K562 (cell line): ENCODE results near the gene FRMD4A. TPM values are rescaled to one million over a fixed set of nuclear protein-coding genes. Genes with fewer than 3 reads are reported as not detected.

Experiments
- ARID2 ChIP-seq: fragments of 450-650 bp; IDR thresholded peaks from 2 replicates; pipeline ENCODE4 v1.6.1; 2017; ENCODE audit warnings: antibody characterized with exemption, mild to moderate bottlenecking
- CSDE1 ChIP-seq, 2 experiments: fragments of 450-650 bp; IDR thresholded peaks; 2 replicates each; pipeline ENCODE4 v1.6.1; 2016; ENCODE audit warnings: mild to moderate bottlenecking in 1 of 2
- E2F4 ChIP-seq: sonication (generic); formaldehyde crosslinking; IDR thresholded peaks from 2 replicates; pipeline ENCODE4 v1.8.0; 2022; ENCODE audit warnings: mild to moderate bottlenecking, low read depth, missing genetic modification reagents
- E2F5 ChIP-seq: sonication (generic); formaldehyde crosslinking; IDR thresholded peaks from 2 replicates; pipeline ENCODE4 v1.8.0; 2022; ENCODE audit warnings: mild to moderate bottlenecking, missing genetic modification reagents
- ELK1 ChIP-seq: sonication (generic); formaldehyde crosslinking; IDR thresholded peaks from 2 replicates; pipeline ENCODE4 v1.8.1; 2022; ENCODE audit warnings: missing genetic modification reagents
- ETS2 ChIP-seq: IDR thresholded peaks from 2 replicates; pipeline ENCODE4 v1.6.1; 2016; ENCODE audit warnings: borderline replicate concordance, missing genetic modification characterization, mild to moderate bottlenecking, moderate library complexity, missing compliant biosample characterization; ENCODE audit not compliant: poor library complexity, severe bottlenecking
- GABPB2 ChIP-seq: fragments of 250-450 bp; sonication (Bioruptor Pico); conservative IDR thresholded peaks from 2 replicates; pipeline ENCODE4 v1.5.1; 2021; ENCODE audit warnings: mild to moderate bottlenecking
- HES1 ChIP-seq: fragments of 450-650 bp; IDR thresholded peaks from 2 replicates; pipeline ENCODE4 v1.6.1; 2016; ENCODE audit warnings: low read depth, mild to moderate bottlenecking, moderate library complexity
- KLF13 ChIP-seq: fragments of 450-650 bp; IDR thresholded peaks from 2 replicates; pipeline ENCODE4 v1.6.1; 2016; ENCODE audit warnings: missing genetic modification characterization, low read depth, mild to moderate bottlenecking, missing compliant biosample characterization, moderate library complexity, borderline replicate concordance
- MAX ChIP-seq: sonication (generic); formaldehyde crosslinking; IDR thresholded peaks from 2 replicates; pipeline ENCODE4 v1.9.0; 2022; ENCODE audit warnings: mild to moderate bottlenecking, missing genetic modification reagents
- MBD2 ChIP-seq: sonication (generic); IDR thresholded peaks from 2 replicates; pipeline ENCODE4 v1.6.1; 2016; ENCODE audit warnings: low read depth, borderline replicate concordance
- MCM3 ChIP-seq: fragments of 450-650 bp; IDR thresholded peaks from 2 replicates; pipeline ENCODE4 v1.6.1; 2016
- MECOM ChIP-seq: fragments of 250-450 bp; sonication (Bioruptor Pico); IDR thresholded peaks from 2 replicates; pipeline ENCODE4 v1.8.0; 2022; ENCODE audit warnings: inconsistent platforms
- NR2C2 ChIP-seq, 2 experiments: fragments of 200-800 bp in 1 of 2; sonication (Bioruptor generic) in 1 of 2; sonication (generic) in 1 of 2; formaldehyde crosslinking in 1 of 2; IDR thresholded peaks; 2 replicates each; pipeline versions ENCODE4 v1.6.1 to v1.8.0; 2016 to 2022; ENCODE audit warnings: mild to moderate bottlenecking in 1 of 2, missing compliant biosample characterization in 1 of 2, missing genetic modification characterization in 1 of 2, missing genetic modification reagents in 1 of 2
- PHTF2 ChIP-seq: fragments of 250-450 bp; sonication (Bioruptor Pico); IDR thresholded peaks from 2 replicates; pipeline ENCODE4 v1.5.0; 2021; ENCODE audit warnings: mild to moderate bottlenecking
- POLR2B ChIP-seq: fragments of 450-650 bp; IDR thresholded peaks from 2 replicates; pipeline ENCODE4 v1.6.1; 2018; ENCODE audit warnings: low read depth; ENCODE audit not compliant: partially characterized antibody
- SNIP1 ChIP-seq: fragments of 450-650 bp; IDR thresholded peaks from 2 replicates; pipeline ENCODE4 v1.7.1; 2017; ENCODE audit warnings: low read depth, mild to moderate bottlenecking
- SOX6 ChIP-seq: fragments of 450-650 bp; IDR thresholded peaks from 2 replicates; pipeline ENCODE4 v1.6.1; 2014; ENCODE audit warnings: mild to moderate bottlenecking
- SP2 ChIP-seq: IDR thresholded peaks from 2 replicates; pipeline ENCODE4 v1.6.1; 2011; ENCODE audit warnings: mild to moderate bottlenecking, low read depth, low read length, moderate library complexity; ENCODE audit not compliant: poor library complexity, severe bottlenecking; ENCODE audit errors: extremely low read depth
- SRSF1 ChIP-seq: fragments of 200-400 bp; formaldehyde crosslinking; IDR thresholded peaks from 2 replicates; pipeline ENCODE4 v1.6.1; 2017; ENCODE audit warnings: mild to moderate bottlenecking, low read depth, low read length, moderate library complexity
- SRSF7 ChIP-seq: fragments of 200-400 bp; formaldehyde crosslinking; optimal IDR thresholded peaks from 2 replicates; pipeline ENCODE3; 2017; ENCODE audit warnings: mild to moderate bottlenecking, low read depth, low read length
- SUPT5H ChIP-seq: fragments of 450-650 bp; IDR thresholded peaks from 2 replicates; pipeline ENCODE4 v1.6.1; 2016
- TOE1 ChIP-seq, 2 experiments: fragments of 450-650 bp in 1 of 2; sonication (generic) in 1 of 2; formaldehyde crosslinking in 1 of 2; IDR thresholded peaks; 2 replicates each; pipeline versions ENCODE4 v1.7.1 to v1.8.0; 2016 to 2022; ENCODE audit warnings: borderline replicate concordance in 2 of 2, mild to moderate bottlenecking in 2 of 2, antibody characterized with exemption in 1 of 2, inconsistent platforms in 1 of 2, low read depth in 1 of 2, missing genetic modification reagents in 1 of 2, moderate library complexity in 1 of 2
- ZNF143 ChIP-seq: sonication (generic); formaldehyde crosslinking; IDR thresholded peaks from 2 replicates; pipeline ENCODE4 v1.9.0; 2022; ENCODE audit warnings: mild to moderate bottlenecking, missing genetic modification reagents
- ZNF668 ChIP-seq: fragments of 250-450 bp; sonication (Bioruptor Pico); IDR thresholded peaks from 2 replicates; pipeline ENCODE4 v1.8.0; 2022; ENCODE audit warnings: mild to moderate bottlenecking, inconsistent platforms
- ZNF699 ChIP-seq: fragments of 250-450 bp; sonication (Bioruptor Pico); IDR thresholded peaks from 2 replicates; pipeline ENCODE4 v1.8.0; 2021; ENCODE audit warnings: mild to moderate bottlenecking, moderate library complexity; ENCODE audit not compliant: insufficient replicate concordance
- polyA plus RNA-seq, 8 experiments: library from polyadenylated mRNA; depleted of rRNA in 4 of 8; stranded (reverse) in 5 of 8; unstranded in 3 of 8; fragments of >200 nt; fragmentation: Nextera tagmentation in 2 of 8; fragmentation: Illumina TruSeq in 1 of 8; extraction: Ambion mirVana in 2 of 8; extraction: Trizol in 1 of 8; gene quantifications; 2 replicates each; pipeline versions ENCODE4 v1.2.1 to v1.2.3, GENCODE V29; 2011 to 2014; ENCODE audit warnings: inconsistent platforms in 1 of 8, missing spikeins in 1 of 8
- total RNA-seq, 7 experiments: library from RNA; depleted of rRNA in 6 of 7; stranded (reverse); fragments of >200 nt in 6 of 7; fragmentation: Illumina TruSeq in 2 of 7; extraction: Trizol in 2 of 7; gene quantifications; 2 replicates each; pipeline versions ENCODE4 v1.2.1 to v1.2.3, GENCODE V29; 2011 to 2021; ENCODE audit warnings: low replicate concordance in 1 of 7

The FRMD4A gene
- total and polyA plus RNA-seq, 9 of the 15 experiments (the other 6 are each of a cell fraction or from before 2014, with no cell fraction given), result 0.80 to 5.2 (median 3.0) TPM

DNA sequence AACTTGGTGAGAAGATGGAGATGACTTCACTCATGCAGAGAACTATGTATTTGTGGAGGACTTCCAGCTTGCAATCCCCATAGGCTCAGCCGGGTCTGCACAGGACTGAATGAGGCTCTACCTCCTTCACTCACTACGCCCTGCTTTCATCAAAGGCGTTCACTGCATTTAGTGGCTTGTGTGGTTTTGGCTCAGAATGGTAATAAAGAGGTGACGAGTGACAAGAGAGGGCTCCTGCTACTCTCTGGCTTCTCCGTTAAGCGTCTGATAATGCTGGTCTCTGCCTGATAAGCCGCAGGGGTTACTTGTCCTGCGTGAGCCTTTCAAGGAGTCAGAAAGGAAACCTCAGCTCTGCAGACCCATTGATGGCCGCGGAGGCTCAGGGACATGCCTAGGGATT is 400.6 kb downstream of the FRMD4A start (continued):
- TF ChIP-seq MECOM (CRISPR knock-in tag) (no peak), E2F5 (no peak), GABPB2 (CRISPR knock-in tag) (no peak), SRSF7 (no peak), PHTF2 (CRISPR knock-in tag) (no peak), ELK1 (no peak), TOE1 (IDR thresholded peaks at IDR 0.05; ENCODE audit: borderline replicate concordance) (no peak), TOE1 (CRISPR knock-in tag; IDR thresholded peaks at IDR 0.05; ENCODE audit: borderline replicate concordance, low read depth) (no peak), CSDE1 (IDR thresholded peaks at IDR 0.05) (no peak), HES1 (peak; percentile 88), MAX (CRISPR knock-in tag) (no peak), ZNF143 (CRISPR knock-in tag) (no peak), SRSF1 (no peak), SNIP1 (no peak), ZNF668 (CRISPR knock-in tag) (no peak), SP2 (no peak), SUPT5H (no peak), KLF13 (tag) (no peak), E2F4 (CRISPR knock-in tag) (no peak), MCM3 (no peak), ZNF699 (CRISPR knock-in tag) (no peak), ARID2 (no peak), POLR2B (no peak), MBD2 (no peak), ETS2 (tag) (no peak), SOX6 (peak; percentile 65), NR2C2 (CRISPR knock-in tag; IDR thresholded peaks at IDR 0.05) (no peak), NR2C2 (tag; IDR thresholded peaks at IDR 0.05) (no peak)
